MM.1S (cell line): ENCODE data around the gene FAM156B.
"Not testable (repeated sequence)": the region's sequence is repeated elsewhere in the genome, so short reads cannot be mapped to it uniquely, and the experiment has no call there.

Source experiments
- DNase-seq: peaks from one replicate; pipeline ENCODE4 v3.0.0-alpha.2; 2015
- H2AFZ ChIP-seq: fragments of 300-600 bp; sonication (generic); 2 replicates; pipeline ENCODE4 v1.6.0; 2016; ENCODE audit warnings: antibody characterized with exemption, low read length
- H3F3A ChIP-seq: fragments of 300-600 bp; sonication (generic); 2 replicates; pipeline ENCODE4 v1.6.1; 2016; ENCODE audit warnings: mild to moderate bottlenecking, antibody characterized with exemption, low read length, moderate library complexity, mixed read lengths; ENCODE audit not compliant: insufficient read depth
- H3K27ac ChIP-seq: fragments of 300-600 bp; sonication (generic); 2 replicates; pipeline ENCODE4 v1.5.1; 2016; ENCODE audit warnings: mild to moderate bottlenecking, low read length
- H3K27me3 ChIP-seq: fragments of 300-600 bp; sonication (generic); replicated peaks from 2 replicates; pipeline ENCODE4 v1.6.0; 2016; ENCODE audit warnings: low read length; ENCODE audit not compliant: insufficient read depth
- H3K36me3 ChIP-seq: fragments of 300-600 bp; sonication (generic); replicated peaks from 2 replicates; pipeline ENCODE4 v1.6.1; 2016; ENCODE audit warnings: mild to moderate bottlenecking, low read length, mixed read lengths; ENCODE audit not compliant: insufficient read depth
- H3K4me1 ChIP-seq: fragments of 300-600 bp; sonication (generic); 2 replicates; pipeline ENCODE4 v1.6.1; 2016; ENCODE audit warnings: low read length, mixed read lengths
- H3K4me2 ChIP-seq: fragments of 300-600 bp; sonication (generic); 2 replicates; pipeline ENCODE4 v1.6.0; 2016; ENCODE audit warnings: low read depth, low read length
- H3K4me3 ChIP-seq: fragments of 300-600 bp; sonication (generic); 2 replicates; pipeline ENCODE4 v1.5.1; 2016; ENCODE audit warnings: low read length, mixed read lengths
- H3K79me2 ChIP-seq: fragments of 300-600 bp; sonication (generic); 2 replicates; pipeline ENCODE4 v1.6.1; 2016; ENCODE audit warnings: mixed run types, low read length, mixed read lengths
- H3K9ac ChIP-seq: fragments of 300-600 bp; sonication (generic); 2 replicates; pipeline ENCODE4 v1.6.1; 2016; ENCODE audit warnings: low read length, mixed read lengths
- H3K9me2 ChIP-seq: fragments of 300-600 bp; sonication (generic); replicated peaks from 2 replicates; pipeline ENCODE4 v1.6.1; 2016; ENCODE audit warnings: mild to moderate bottlenecking, low read length, mixed read lengths; ENCODE audit not compliant: insufficient read depth
- H3K9me3 ChIP-seq: fragments of 300-600 bp; sonication (generic); replicated peaks from 2 replicates; pipeline ENCODE4 v1.6.1; 2016; ENCODE audit warnings: mild to moderate bottlenecking, low read length, mixed read lengths; ENCODE audit not compliant: insufficient read depth
- H4K20me1 ChIP-seq: fragments of 300-600 bp; sonication (generic); 2 replicates; pipeline ENCODE4 v1.6.1; 2016; ENCODE audit warnings: mild to moderate bottlenecking, low read length, moderate library complexity, mixed read lengths; ENCODE audit not compliant: insufficient read depth
- EZH2 ChIP-seq: fragments of 300-600 bp; sonication (generic); optimal IDR thresholded peaks from 2 replicates; pipeline ENCODE3; 2017; ENCODE audit warnings: low read depth, mild to moderate bottlenecking, antibody characterized with exemption, low read length, mixed read lengths
- EZH2phosphoT487 ChIP-seq: fragments of 300-600 bp; sonication (generic); IDR thresholded peaks from 2 replicates; pipeline ENCODE4 v1.6.1; 2018; ENCODE audit warnings: antibody characterized with exemption, low read length
- TF ChIP-seq, protein P1 (sequence below): fragments of 300-600 bp; sonication (generic); IDR thresholded peaks from 2 replicates; pipeline ENCODE4 v1.5.1; 2016; ENCODE audit warnings: antibody characterized with exemption, low read length, mixed read lengths

The FAM156B gene

DNA sequence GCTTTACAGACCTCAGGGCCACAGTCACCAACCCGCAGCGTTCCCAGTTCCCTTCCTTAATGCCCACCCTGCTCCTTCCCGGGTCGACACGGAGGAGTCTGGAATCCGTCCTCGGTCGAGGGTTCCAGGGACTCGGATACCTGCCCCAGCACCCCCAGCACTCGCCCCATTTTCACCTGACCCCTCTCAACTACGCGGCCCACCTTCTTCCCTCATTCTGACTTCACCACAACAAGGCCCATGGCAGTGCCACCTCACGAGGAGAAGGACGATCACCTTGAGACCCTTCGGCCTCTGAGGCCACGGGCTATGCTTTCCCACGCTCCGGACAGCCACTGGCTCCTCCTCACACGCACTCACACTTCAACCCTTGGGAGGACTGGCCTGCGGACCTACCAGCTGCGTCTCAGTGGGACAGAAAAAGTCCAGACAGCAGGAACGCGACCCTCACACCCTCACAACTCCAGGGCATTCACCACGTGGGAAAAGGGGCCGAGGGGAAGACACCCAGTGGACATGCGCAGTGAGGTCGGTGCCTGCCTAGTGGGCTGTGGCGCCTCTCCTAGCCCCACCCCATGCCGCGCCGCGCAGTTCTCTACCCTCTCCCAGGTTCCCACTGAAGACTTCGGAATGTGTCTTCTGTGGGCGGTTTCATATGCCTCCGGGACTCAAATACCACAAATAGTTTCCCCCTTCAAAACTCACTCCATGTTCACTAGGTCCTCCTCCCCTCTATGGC is 29.4 kb upstream of the FAM156B start, which contains the start of gene XAGE3:
XAGE3 (minus strand) TSS at position 474 of the 739 bp plus-strand sequence. CDS start 950 bp downstream, outside the sequence.
- no peak within 1 kb of the TSS for H3K4me2 ChIP-seq
- H2AFZ ChIP-seq, result no peak within 1 kb of the TSS
- H3K9me3 ChIP-seq, result no peaks in the 10 kb centered on the region
- H3K4me3 ChIP-seq, result no peak within 1 kb of the TSS
- no peaks in the 10 kb centered on the region for H3K36me3 ChIP-seq
- H3K4me1 ChIP-seq, result no peaks in the 10 kb centered on the region
- no peaks in the 10 kb centered on the region for H3F3A ChIP-seq
- no peaks in the 10 kb centered on the region for H3K79me2 ChIP-seq
- no peaks in the 10 kb centered on the region for H3K27me3 ChIP-seq
- H4K20me1 ChIP-seq, result no peaks in the 10 kb centered on the region
- H3K9ac ChIP-seq, result no peak within 1 kb of the TSS
- no peaks in the 10 kb centered on the region for H3K9me2 ChIP-seq
- TF ChIP-seq EZH2phosphoT487 (no peak), EZH2 (no peak)
- TF ChIP-seq, protein P1, sequence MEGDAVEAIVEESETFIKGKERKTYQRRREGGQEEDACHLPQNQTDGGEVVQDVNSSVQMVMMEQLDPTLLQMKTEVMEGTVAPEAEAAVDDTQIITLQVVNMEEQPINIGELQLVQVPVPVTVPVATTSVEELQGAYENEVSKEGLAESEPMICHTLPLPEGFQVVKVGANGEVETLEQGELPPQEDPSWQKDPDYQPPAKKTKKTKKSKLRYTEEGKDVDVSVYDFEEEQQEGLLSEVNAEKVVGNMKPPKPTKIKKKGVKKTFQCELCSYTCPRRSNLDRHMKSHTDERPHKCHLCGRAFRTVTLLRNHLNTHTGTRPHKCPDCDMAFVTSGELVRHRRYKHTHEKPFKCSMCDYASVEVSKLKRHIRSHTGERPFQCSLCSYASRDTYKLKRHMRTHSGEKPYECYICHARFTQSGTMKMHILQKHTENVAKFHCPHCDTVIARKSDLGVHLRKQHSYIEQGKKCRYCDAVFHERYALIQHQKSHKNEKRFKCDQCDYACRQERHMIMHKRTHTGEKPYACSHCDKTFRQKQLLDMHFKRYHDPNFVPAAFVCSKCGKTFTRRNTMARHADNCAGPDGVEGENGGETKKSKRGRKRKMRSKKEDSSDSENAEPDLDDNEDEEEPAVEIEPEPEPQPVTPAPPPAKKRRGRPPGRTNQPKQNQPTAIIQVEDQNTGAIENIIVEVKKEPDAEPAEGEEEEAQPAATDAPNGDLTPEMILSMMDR, result no peak
- H3K27ac ChIP-seq, result no peak within 1 kb of the TSS
- DNase-seq, result no peak

DNA sequence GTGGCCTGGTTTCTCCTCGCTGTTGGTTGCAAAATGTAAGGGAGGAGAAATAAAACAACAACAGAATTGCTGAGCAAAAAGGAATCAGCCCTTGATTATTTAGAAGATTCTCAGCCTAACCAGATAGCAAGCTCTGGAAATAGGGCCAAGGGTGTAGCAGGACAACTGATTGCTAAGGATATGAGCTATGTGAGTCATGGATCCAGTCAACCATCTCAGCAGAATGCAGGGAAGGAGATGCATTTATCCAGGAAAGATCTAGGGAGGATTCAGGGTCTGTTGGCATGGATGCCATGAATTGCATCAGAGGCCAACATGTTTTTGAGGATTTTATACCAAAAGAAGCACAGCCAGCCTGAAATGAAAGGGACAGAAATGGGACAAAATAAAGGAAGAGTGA is 27.1 kb upstream of the FAM156B start:
- Histone ChIP-seq H3K4me2 (no peak overlapping the region), H3K9ac (no peak overlapping the region), H3K27ac (no peak overlapping the region), H2AFZ (no peak overlapping the region), H3K27me3 (no peaks in the 10 kb centered on the region), H3K9me3 (no peaks in the 10 kb centered on the region), H3F3A (no peaks in the 10 kb centered on the region), H3K79me2 (no peaks in the 10 kb centered on the region), H3K4me3 (no peak overlapping the region), H3K36me3 (no peaks in the 10 kb centered on the region), H3K9me2 (no peaks in the 10 kb centered on the region), H4K20me1 (no peaks in the 10 kb centered on the region), H3K4me1 (no peaks in the 10 kb centered on the region)
- TF ChIP-seq EZH2phosphoT487 (no peak), EZH2 (no peak)
- TF ChIP-seq, protein P1, result no peak
- no peak for DNase-seq

DNA sequence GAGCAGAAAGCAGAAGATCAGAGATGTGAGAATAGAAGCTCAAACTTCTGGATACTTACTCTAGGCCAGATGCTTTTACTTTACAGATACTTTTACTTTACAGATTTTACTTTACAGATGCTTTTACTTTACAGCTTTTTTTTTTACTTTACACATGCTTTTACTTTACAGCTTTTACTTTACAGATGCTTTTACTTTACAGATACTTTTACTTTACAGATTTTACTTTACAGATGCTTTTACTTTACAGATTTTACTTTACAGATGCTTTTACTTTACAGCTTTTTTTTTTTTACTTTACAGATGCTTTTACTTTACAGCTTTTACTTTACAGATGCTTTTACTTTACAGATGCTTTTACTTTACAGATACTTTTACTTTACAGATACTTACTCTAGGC is 23.3 kb upstream of the FAM156B start:
- H3K4me3 ChIP-seq, H3K27ac ChIP-seq, H3K79me2 ChIP-seq, H3K9ac ChIP-seq, H3F3A ChIP-seq, H3K9me2 ChIP-seq, DNase-seq, H2AFZ ChIP-seq, H3K4me1 ChIP-seq, H3K4me2 ChIP-seq, H3K27me3 ChIP-seq, H4K20me1 ChIP-seq, H3K9me3 ChIP-seq, H3K36me3 ChIP-seq: not testable (repeated sequence)

DNA sequence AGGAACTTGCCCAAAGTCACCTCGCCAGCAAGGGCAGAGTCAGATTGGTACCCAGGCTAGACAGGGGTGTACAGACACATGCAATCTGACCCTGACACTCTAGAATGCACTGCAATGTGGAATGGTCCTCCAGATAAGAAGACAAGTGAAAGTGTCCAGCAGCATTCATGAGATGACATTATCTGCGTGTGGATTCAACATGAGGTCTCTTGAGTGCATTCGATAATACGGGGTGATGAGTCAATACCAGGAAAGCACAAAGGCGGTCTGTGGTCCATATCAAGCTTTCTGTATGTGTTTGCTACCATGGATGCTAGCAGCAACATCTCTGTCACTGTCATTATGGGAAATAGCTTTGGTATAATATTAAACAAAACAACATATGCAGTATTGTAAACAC is 22.5 kb upstream of the FAM156B start:
- Histone ChIP-seq H3K9me2 (no peaks in the 10 kb centered on the region), H3K27me3 (no peaks in the 10 kb centered on the region), H3K27ac (no peak overlapping the region), H4K20me1 (no peaks in the 10 kb centered on the region), H3K36me3 (no peaks in the 10 kb centered on the region), H2AFZ (no peak overlapping the region), H3K4me1 (no peaks in the 10 kb centered on the region), H3F3A (no peaks in the 10 kb centered on the region), H3K4me3 (no peak overlapping the region), H3K9me3 (no peaks in the 10 kb centered on the region), H3K9ac (no peak overlapping the region), H3K79me2 (no peaks in the 10 kb centered on the region), H3K4me2 (no peak overlapping the region)
- TF ChIP-seq EZH2phosphoT487 (no peak), EZH2 (no peak)
- TF ChIP-seq, protein P1, result no peak
- DNase-seq, result no peak

DNA sequence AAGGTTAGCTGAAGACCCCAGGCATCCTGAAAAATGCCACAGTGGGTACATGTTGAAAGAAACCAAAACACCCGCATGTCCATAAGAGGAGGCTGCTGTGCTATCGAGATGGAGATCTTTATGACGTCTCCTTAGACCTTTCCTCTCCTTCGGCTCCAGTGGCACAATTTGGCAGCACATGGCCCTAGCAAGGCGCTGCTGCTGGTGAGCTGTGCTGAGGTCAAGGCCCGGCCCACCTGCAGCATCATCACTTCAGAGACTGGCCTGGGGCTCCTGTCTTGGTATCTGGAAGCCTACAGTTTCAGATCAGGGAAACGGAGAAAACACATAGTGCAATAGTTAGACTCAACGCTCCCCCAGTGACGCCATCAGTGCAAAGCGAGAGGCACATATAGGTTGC is 21.7 kb upstream of the FAM156B start:
- not testable (repeated sequence) for H3K79me2 ChIP-seq, H3K27ac ChIP-seq, H3K4me2 ChIP-seq, H3K4me3 ChIP-seq, H3F3A ChIP-seq, H3K9ac ChIP-seq, H3K9me3 ChIP-seq, H3K4me1 ChIP-seq, H3K27me3 ChIP-seq, H3K36me3 ChIP-seq, H3K9me2 ChIP-seq, DNase-seq, H2AFZ ChIP-seq, H4K20me1 ChIP-seq
